PC-3 (cell line): ENCODE results near the gene LHFPL3.

Source experiments
- CTCF ChIP-seq: fragments of 300-600 bp; sonication (generic); conservative IDR thresholded peaks from 2 replicates; pipeline ENCODE4 v1.5.1; 2017; ENCODE audit warnings: antibody characterized with exemption, low read depth, mild to moderate bottlenecking, low read length
- EZH2 ChIP-seq: fragments of 300-600 bp; sonication (generic); IDR thresholded peaks from one replicate; pipeline ENCODE4 v1.6.1; 2017; ENCODE audit warnings: antibody characterized with exemption, mild to moderate bottlenecking, low read length; ENCODE audit not compliant: unreplicated experiment

- no peak for TF ChIP-seq CTCF
- no peak for TF ChIP-seq EZH2
These were observed 322.7 kb downstream of the LHFPL3 start for GRCh38 chr7:104650991-104651640.
